Right lobe of liver (tissue), 6 donors: ENCODE results near the gene AKAIN1. TPM values are rescaled to one million over a fixed set of nuclear protein-coding genes. Genes with fewer than 3 reads are reported as not detected.

ENCODE experiments used
- ATAC-seq, 4 donors: fragments of 200-7000 bp; cut with Tn5 transposase; one replicate each; pipeline ENCODE4 v1.9.1; 2020; ENCODE audit warnings: mild to moderate bottlenecking in 4 of 4, moderate library complexity in 4 of 4
- DNase-seq, 3 donors: peaks; one replicate each; pipeline ENCODE4 v3.0.0-alpha.2; 2020
- H3K27ac ChIP-seq, 3 donors: fragments of 200-600 bp; one replicate each; pipeline ENCODE4 v1.8.0; 2022
- H3K27me3 ChIP-seq, 2 donors: fragments of 200-600 bp; one replicate each; pipeline ENCODE4 v1.8.0; 2022
- H3K36me3 ChIP-seq, 4 donors: fragments of 200-600 bp; sonication (generic) in 1 of 4; one replicate each; pipeline versions ENCODE4 v1.5.1 to v1.8.0; 2017 to 2022; ENCODE audit warnings: control low read depth in 1 of 4
- H3K4me1 ChIP-seq, 4 donors: fragments of 200-600 bp; sonication (generic) in 1 of 4; one replicate each; pipeline versions ENCODE4 v1.5.1 to v1.8.0; 2017 to 2022; ENCODE audit warnings: control low read depth in 1 of 4
- H3K4me3 ChIP-seq, 3 donors: fragments of 200-600 bp; one replicate each; pipeline ENCODE4 v1.8.0; 2022
- H3K9me3 ChIP-seq, 4 donors: fragments of 200-600 bp; sonication (generic) in 1 of 4; one replicate each; pipeline versions ENCODE4 v1.5.1 to v1.8.0; 2017 to 2022; ENCODE audit warnings: control low read depth in 1 of 4
- POLR2A ChIP-seq: fragments of 450-650 bp; IDR thresholded peaks from one replicate; pipeline ENCODE4 v1.6.1; 2017; ENCODE audit warnings: antibody characterized with exemption, mild to moderate bottlenecking
- WGBS: methylation state at CpG from one replicate; pipeline ENCODE4 v1.1.6; 2018; ENCODE audit warnings: low coverage, low lambda C conversion rate; ENCODE audit not compliant: insufficient coverage; ENCODE audit errors: missing lambda C conversion rate; 5-methylcytosine and 5-hydroxymethylcytosine counted together
- intact Hi-C, 2 donors: fragments of 100-400 bp; cut with DNase I; formaldehyde crosslinking; loops; one replicate each; pipeline versions ENCODE4 v1.11.2 to v1.14.1; 2022
- total RNA-seq, 6 experiments: library from RNA; depleted of rRNA in 2 of 6; stranded (reverse); fragments of >200 nt in 2 of 6; fragmentation: NEBNext Ultra II Directional in 3 of 6; extraction: Animal tissue kit (Norgen Biotek cat#: 25700) in 3 of 6; gene quantifications; one replicate each; pipeline versions ENCODE4 v1.1.0 to v1.2.4, GENCODE V29; 2016 to 2023
- TF ChIP-seq, protein P1 (sequence below), 4 donors: fragments of 200-600 bp in 3 of 4; fragments of 450-650 bp in 1 of 4; IDR thresholded peaks; one replicate each; pipeline versions ENCODE4 v1.5.1 to v1.8.0; 2016 to 2022; ENCODE audit warnings: antibody characterized with exemption in 4 of 4, mild to moderate bottlenecking in 2 of 4
- donor health status: DM: no; HTN: yes; CAD: no.
- donor health status: DM: no; HTN: no; CAD: no.
- donor health status: DM: no; HTN: no; CAD: no.
- donor health status: DM: no; HTN: yes; CAD: no.
- donor health status: DM: no; HTN: yes; CAD: no.

AKAIN1 gene
- total RNA-seq, 6 experiments from 2014 or later = 0.99 TPM; not detected in 5

DNA sequence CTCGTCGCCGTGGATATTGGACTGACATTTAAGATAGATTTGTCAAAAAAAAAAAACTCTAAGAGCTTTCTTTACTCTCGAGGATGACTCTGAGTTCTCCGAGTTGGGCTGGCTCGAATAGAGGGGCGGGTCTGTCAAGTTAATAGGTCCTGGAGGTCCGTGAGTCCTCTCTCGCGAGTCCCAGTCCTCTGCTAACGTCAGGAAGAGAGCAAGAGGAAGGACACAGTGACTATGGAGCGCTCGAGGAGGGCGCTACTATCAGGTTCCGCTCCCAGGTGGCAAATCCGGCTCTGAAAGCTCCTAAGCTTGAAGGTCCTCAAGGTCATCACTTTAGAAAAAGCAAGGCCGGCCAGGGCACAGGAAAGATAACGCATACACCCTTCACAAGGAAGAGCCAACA is 404 bp upstream of the AKAIN1 start:
- no peak for ATAC-seq
- Histone ChIP-seq H3K9me3 (no peaks in the 10 kb centered on the region), H3K27ac (no peak overlapping the region), H3K4me3 (no peak overlapping the region), H3K27me3 (peaks cover 0 to 30% of the 10 kb centered on the region in 2 donors), H3K36me3 (no peaks in the 10 kb centered on the region), H3K4me1 (no peaks in the 10 kb centered on the region)
- no peak for DNase-seq
- intact Hi-C loops = no loop called here
- TF ChIP-seq, protein P1, sequence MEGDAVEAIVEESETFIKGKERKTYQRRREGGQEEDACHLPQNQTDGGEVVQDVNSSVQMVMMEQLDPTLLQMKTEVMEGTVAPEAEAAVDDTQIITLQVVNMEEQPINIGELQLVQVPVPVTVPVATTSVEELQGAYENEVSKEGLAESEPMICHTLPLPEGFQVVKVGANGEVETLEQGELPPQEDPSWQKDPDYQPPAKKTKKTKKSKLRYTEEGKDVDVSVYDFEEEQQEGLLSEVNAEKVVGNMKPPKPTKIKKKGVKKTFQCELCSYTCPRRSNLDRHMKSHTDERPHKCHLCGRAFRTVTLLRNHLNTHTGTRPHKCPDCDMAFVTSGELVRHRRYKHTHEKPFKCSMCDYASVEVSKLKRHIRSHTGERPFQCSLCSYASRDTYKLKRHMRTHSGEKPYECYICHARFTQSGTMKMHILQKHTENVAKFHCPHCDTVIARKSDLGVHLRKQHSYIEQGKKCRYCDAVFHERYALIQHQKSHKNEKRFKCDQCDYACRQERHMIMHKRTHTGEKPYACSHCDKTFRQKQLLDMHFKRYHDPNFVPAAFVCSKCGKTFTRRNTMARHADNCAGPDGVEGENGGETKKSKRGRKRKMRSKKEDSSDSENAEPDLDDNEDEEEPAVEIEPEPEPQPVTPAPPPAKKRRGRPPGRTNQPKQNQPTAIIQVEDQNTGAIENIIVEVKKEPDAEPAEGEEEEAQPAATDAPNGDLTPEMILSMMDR (IDR thresholded peaks at IDR 0.05) = no peak
- TF ChIP-seq POLR2A = no peak
- 15% methylated on average over 16 of the region's 18 CpGs for WGBS

DNA sequence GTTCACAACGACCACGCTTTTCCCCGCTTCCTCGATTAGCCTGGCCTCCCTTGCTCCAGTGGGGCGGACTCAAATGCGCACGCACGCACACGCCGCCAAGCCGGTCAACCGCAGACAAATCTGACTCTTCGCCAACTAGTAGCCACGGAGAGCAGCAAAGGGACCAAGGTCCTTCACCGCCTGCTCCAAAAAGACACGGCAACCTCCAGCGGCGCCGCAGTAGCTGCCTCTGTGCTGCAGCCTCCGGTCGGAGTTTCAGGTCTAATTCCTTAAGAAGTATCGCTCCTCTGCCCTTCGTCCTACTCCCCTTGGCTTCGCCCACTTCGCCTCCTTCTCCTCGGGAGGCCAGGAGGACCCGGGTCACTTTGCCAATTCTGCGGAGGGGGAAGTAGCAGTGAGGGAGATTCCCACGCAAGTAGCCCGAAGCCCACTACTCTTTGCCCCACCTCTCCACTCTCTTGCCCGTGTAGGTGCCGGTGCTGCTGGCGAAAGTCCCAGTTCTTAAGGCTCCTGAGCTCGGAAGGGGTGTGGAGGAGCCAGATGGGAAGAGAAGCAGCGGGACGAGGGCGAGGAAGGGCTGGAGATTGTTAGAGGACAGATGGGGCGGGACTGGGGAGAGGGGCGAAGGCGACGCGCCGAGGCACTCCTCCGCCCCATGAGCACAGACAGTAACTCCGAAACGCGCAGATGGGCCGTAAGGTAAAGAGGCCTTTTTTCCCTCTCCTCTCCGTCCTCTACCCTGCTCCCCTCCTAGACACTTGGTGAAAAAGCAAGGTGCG is 615 bp downstream of the AKAIN1 start:
- TF ChIP-seq, protein P1 (IDR thresholded peaks at IDR 0.05) = no peak
- no peak for TF ChIP-seq POLR2A
- Histone ChIP-seq H3K36me3 (no peaks in the 10 kb centered on the region), H3K4me3 (no peak overlapping the region), H3K4me1 (no peaks in the 10 kb centered on the region), H3K9me3 (no peaks in the 10 kb centered on the region), H3K27ac (no peak overlapping the region), H3K27me3 (peaks cover 0 to 30% of the 10 kb centered on the region in 2 donors)
- intact Hi-C loops = no loop called here
- DNase-seq (no peak), ATAC-seq (no peak)
- WGBS = 9% methylated on average over 41 of the region's 50 CpGs

DNA sequence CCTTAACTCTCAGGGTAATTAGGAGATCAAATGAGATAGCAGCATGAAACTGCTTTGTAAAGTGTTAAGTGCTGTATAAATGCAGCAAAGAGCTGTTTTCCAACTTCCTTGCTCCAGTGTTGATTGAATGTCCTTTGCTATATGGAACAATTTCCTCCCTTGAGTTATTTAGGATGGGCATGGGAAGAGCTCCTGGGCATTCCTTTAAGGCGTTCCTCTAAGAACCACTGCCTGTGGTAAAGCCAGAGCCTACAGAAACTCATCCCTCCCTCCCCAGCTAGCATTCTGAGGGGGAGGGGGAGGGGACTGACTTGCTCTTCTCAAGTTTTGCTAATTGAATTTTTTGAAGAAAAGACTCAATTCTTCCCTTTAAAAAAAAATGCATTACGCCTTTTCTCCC is 1.4 kb downstream of the AKAIN1 start:
- no peaks in the 10 kb centered on the region for H3K4me1 ChIP-seq
- no peak for DNase-seq
- ATAC-seq = no peak
- intact Hi-C loops = no loop called here
- H3K9me3 ChIP-seq = no peaks in the 10 kb centered on the region
- no peak overlapping the region for H3K27ac ChIP-seq
- no peak for TF ChIP-seq POLR2A
- TF ChIP-seq, protein P1 (IDR thresholded peaks at IDR 0.05) = no peak
- peaks cover 0 to 30% of the 10 kb centered on the region in 2 donors for H3K27me3 ChIP-seq
- 21% methylated on average over 2 of the region's 2 CpGs for WGBS
- no peaks in the 10 kb centered on the region for H3K36me3 ChIP-seq
- no peak overlapping the region for H3K4me3 ChIP-seq

DNA sequence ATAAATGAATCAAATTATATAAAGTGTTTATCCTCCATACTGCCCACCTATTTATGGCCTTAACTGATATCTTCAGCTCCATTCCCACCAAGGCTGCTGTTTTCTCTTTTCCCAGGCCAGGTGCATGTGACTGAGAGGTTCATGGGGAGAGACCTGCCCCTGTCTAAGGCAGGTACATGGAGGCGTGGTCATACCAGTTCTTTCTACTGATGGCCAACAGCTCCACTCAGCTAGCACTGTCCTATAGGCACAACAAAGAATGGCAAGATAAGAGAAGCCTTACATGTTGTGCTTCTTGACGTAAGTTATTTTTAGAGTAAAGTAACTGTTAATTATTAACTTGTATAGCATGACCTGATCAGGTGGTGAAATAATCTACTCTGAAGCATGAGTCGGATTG is 16.8 kb downstream of the AKAIN1 start:
- 65% methylated on average over 3 of the region's 3 CpGs for WGBS
- intact Hi-C loops = no loop called here
- Histone ChIP-seq H3K36me3 (no peaks in the 10 kb centered on the region), H3K9me3 (no peaks in the 10 kb centered on the region), H3K27me3 (no peaks in the 10 kb centered on the region), H3K4me1 (no peaks in the 10 kb centered on the region), H3K4me3 (no peak overlapping the region), H3K27ac (no peak overlapping the region)
- no peak for DNase-seq
- no peak for TF ChIP-seq POLR2A
- TF ChIP-seq, protein P1 (IDR thresholded peaks at IDR 0.05) = no peak
- no peak for ATAC-seq
